Nephron progenitor cell (in vitro differentiated cells): ENCODE measurements around the gene TNRC6C.

ENCODE experiments used
- DNase-seq: peaks from one replicate; pipeline ENCODE4 v3.0.0; 2021
- H3K27ac Mint-ChIP-seq: 2 replicates; pipeline ENCODE4 v1.8.0; 2021; ENCODE audit warnings: mild to moderate bottlenecking, moderate library complexity, mixed read lengths
- H3K27me3 Mint-ChIP-seq: 2 replicates; pipeline ENCODE4 v1.8.0; 2021; ENCODE audit warnings: mild to moderate bottlenecking, low read depth, mixed read lengths; ENCODE audit not compliant: poor library complexity
- H3K36me3 Mint-ChIP-seq: 2 replicates; pipeline ENCODE4 v1.8.0; 2021; ENCODE audit warnings: low read depth, mixed read lengths
- H3K4me1 Mint-ChIP-seq: 2 replicates; pipeline ENCODE4 v1.8.0; 2021; ENCODE audit warnings: mixed read lengths
- H3K4me3 Mint-ChIP-seq: 2 replicates; pipeline ENCODE4 v1.8.0; 2021; ENCODE audit warnings: mild to moderate bottlenecking, moderate library complexity, mixed read lengths
- H3K9me3 Mint-ChIP-seq: 2 replicates; pipeline ENCODE4 v1.8.0; 2021; ENCODE audit warnings: mild to moderate bottlenecking, moderate library complexity, mixed read lengths
- CTCF ChIP-seq: fragments of 200-600 bp; sonication (generic); IDR thresholded peaks from 2 replicates; pipeline ENCODE4 v1.5.0; 2021; ENCODE audit warnings: antibody characterized with exemption

The TNRC6C gene

DNA sequence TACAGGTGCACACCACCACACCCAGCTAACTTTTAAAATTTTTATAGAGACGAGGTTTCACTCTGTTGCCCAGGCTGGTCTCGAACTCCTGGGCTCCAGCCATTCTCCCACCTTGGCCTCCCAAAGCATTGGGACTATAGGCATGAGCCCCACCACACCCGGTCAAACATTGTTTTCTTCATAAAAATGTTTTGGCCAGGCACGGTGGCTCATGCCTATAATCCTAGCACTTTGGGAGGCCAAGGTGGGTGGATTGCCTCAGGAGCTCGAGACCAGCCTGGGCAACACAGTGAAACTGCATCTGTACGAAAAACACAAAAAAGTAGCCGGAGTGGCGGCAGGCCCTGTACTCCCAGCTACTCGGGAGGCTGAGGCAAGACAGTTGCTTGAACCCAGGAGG lies 157.9 kb downstream of the TNRC6C start:
- Mint-ChIP-seq H3K9me3 (no peaks in the 10 kb centered on the region), H3K27me3 (no peaks in the 10 kb centered on the region), H3K4me1 (peaks cover 20% of the 10 kb centered on the region), H3K27ac (no peak overlapping the region), H3K36me3 (peaks cover 24% of the 10 kb centered on the region), H3K4me3 (no peak overlapping the region)
- DNase-seq, result no peak
- TF ChIP-seq CTCF, result no peak

DNA sequence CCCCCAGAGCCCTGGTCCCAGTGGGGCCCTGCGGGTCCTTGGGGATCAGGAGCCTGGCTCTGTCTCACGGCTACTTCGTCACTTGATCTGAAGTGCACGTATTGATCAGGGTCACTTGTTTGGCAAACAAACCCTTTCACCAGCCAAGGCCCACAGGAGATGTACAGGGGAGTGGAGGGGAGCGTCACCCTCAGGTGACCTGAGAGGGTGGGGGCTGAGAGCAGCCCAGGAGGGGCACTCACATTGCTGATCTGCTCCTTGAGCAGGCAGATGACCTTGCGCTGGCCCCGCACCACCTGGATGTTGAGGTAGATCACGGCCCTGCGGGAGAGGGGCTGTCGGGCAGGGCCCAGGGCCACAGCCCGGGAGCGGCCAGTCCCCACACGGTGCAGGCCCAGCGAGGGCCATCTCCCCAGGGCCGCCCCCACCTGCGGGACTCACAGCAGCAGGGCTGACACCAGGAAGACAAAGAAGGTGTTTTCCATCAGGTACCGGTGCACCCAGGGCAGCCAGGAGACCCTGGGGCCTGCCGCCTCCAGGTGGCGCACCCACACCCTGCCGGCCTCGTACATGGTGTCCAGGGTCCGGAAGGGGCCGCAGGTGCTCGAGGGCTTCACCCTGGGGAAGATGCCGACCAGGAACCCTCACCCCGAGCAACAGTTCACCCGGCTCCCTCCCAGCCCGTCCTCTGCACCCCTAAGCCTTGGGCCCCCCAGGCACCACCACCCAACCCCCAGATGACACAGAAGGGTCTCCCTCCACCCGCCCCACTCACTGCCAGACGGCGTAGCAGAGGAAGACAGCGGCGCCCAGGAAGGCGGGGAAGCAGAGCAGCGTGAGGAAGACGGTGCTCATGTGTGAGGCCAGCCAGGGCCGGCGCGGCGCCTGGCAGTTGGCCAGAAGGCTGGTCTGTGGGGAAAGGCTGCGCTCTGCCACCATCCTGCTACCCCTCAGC lies 158.8 kb downstream of the TNRC6C start:
- Mint-ChIP-seq H3K9me3 (no peaks in the 10 kb centered on the region), H3K4me1 (peaks cover 19% of the 10 kb centered on the region), H3K36me3 (peaks cover 23% of the 10 kb centered on the region), H3K27me3 (no peaks in the 10 kb centered on the region), H3K4me3 (no peak overlapping the region), H3K27ac (no peak overlapping the region)
- peak; percentile 54 for DNase-seq
- TF ChIP-seq CTCF, result peak; percentile 24

DNA sequence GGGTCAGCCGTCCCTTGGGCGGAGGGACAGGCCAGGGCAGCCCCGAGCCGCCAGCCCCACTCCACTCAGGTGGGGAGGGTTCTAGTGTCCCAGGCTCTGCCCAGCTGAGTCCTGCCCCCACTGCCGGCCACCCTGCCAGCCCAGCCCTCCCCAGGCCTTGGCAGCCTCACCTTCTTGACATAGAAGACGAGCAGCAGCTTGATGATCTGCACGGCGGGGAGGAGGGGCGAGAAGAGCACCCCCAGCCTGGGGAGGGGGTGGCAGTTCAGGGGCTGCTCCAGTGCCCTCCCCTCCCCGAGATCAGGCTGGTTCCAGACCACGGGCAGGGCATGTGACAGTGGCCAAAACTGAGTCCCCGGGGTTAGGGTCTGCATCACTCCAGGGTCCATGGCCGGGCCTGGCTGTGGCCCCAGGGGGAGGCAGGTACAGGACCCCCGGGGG lies 160.3 kb downstream of the TNRC6C start:
- DNase-seq, result no peak
- Mint-ChIP-seq H3K4me1 (peaks cover 18% of the 10 kb centered on the region), H3K36me3 (peaks cover 24% of the 10 kb centered on the region), H3K9me3 (no peaks in the 10 kb centered on the region), H3K27me3 (no peaks in the 10 kb centered on the region), H3K4me3 (no peak overlapping the region), H3K27ac (no peak overlapping the region)
- TF ChIP-seq CTCF, result no peak

- no peaks in the 10 kb centered on the region for H3K9me3 Mint-ChIP-seq
- DNase-seq, result no peak
- TF ChIP-seq CTCF, result no peak
- peaks cover 20% of the 10 kb centered on the region for H3K36me3 Mint-ChIP-seq
- no peak overlapping the region for H3K4me3 Mint-ChIP-seq
- H3K27ac Mint-ChIP-seq, result no peak overlapping the region
- no peaks in the 10 kb centered on the region for H3K27me3 Mint-ChIP-seq
- H3K4me1 Mint-ChIP-seq, result peaks cover 13% of the 10 kb centered on the region
Measured at GRCh38 chr17:78120537-78120936, 162.0 kb downstream of the TNRC6C start.

GRCh38 chr17:78120971-78121800 lies 162.7 kb downstream of the TNRC6C start:
- H3K36me3 Mint-ChIP-seq, result peaks cover 20% of the 10 kb centered on the region
- no peak overlapping the region for H3K27ac Mint-ChIP-seq
- TF ChIP-seq CTCF, result no peak
- DNase-seq, result no peak
- H3K9me3 Mint-ChIP-seq, result no peaks in the 10 kb centered on the region
- no peak overlapping the region for H3K4me3 Mint-ChIP-seq
- H3K4me1 Mint-ChIP-seq, result peaks cover 14% of the 10 kb centered on the region
- no peaks in the 10 kb centered on the region for H3K27me3 Mint-ChIP-seq
